WTC11 (cell line): ENCODE data around the gene STK31. TPM values are rescaled to one million over a fixed set of nuclear protein-coding genes. Genes with fewer than 3 reads are reported as not detected.
A peak's percentile ranks its signal among the peaks of the same experiment; 100 is the strongest.

Source experiments
- ATAC-seq: fragments of 200-7000 bp; cut with Tn5 transposase; 2 replicates; pipeline ENCODE4 v1.10.0; 2021; ENCODE audit warnings: mild to moderate bottlenecking, moderate library complexity
- CTCF ChIA-PET: fragments of 300-600 bp; sonication (Branson Sonifier 250); formaldehyde crosslinking; loops from one replicate; lab custom pipeline; 2021; ENCODE audit warnings: antibody characterized with exemption; lab: Charles Lee
- POLR2A ChIA-PET: fragments of 350-600 bp; sonication (Branson Sonifier 250); formaldehyde crosslinking; loops from one replicate; lab custom pipeline; 2021; ENCODE audit warnings: antibody characterized with exemption; lab: Charles Lee
- DNase-seq: peaks from one replicate; pipeline ENCODE4 v3.0.0; 2021; ENCODE audit warnings: low spot score
- H3K27ac Mint-ChIP-seq: 2 replicates; pipeline ENCODE4 v1.8.0; 2021; ENCODE audit warnings: mixed read lengths
- H3K27me3 Mint-ChIP-seq: 2 replicates; pipeline ENCODE4 v1.8.0; 2021; ENCODE audit warnings: low read depth, mild to moderate bottlenecking, moderate library complexity, mixed read lengths
- H3K36me3 Mint-ChIP-seq: 2 replicates; pipeline ENCODE4 v1.8.0; 2021; ENCODE audit warnings: mixed read lengths
- H3K4me1 Mint-ChIP-seq: 2 replicates; pipeline ENCODE4 v1.8.0; 2022; ENCODE audit warnings: mixed read lengths
- H3K4me3 Mint-ChIP-seq: 2 replicates; pipeline ENCODE4 v1.8.0; 2021; ENCODE audit warnings: mild to moderate bottlenecking, moderate library complexity, mixed read lengths
- H3K9me3 Mint-ChIP-seq: 2 replicates; pipeline ENCODE4 v1.8.0; 2021; ENCODE audit warnings: mixed read lengths
- CTCF ChIP-seq: fragments of 200-600 bp; IDR thresholded peaks from 2 replicates; pipeline ENCODE4 v1.8.0; 2022; ENCODE audit warnings: antibody characterized with exemption
- FOXK1 ChIP-seq: sonication (generic); formaldehyde crosslinking; IDR thresholded peaks from 2 replicates; pipeline ENCODE4 v1.8.0; 2022; ENCODE audit warnings: mild to moderate bottlenecking, moderate library complexity, missing genetic modification reagents
- MYBL2 ChIP-seq: sonication (generic); formaldehyde crosslinking; IDR thresholded peaks from 2 replicates; pipeline ENCODE4 v1.8.1; 2023; ENCODE audit warnings: mild to moderate bottlenecking, moderate library complexity, missing genetic modification reagents
- RORB ChIP-seq: fragments of 250-450 bp; sonication (Bioruptor Pico); IDR thresholded peaks from 2 replicates; pipeline ENCODE4 v1.9.0; 2021; ENCODE audit warnings: mild to moderate bottlenecking
- SOX15 ChIP-seq: fragments of 250-450 bp; sonication (Bioruptor Pico); IDR thresholded peaks from 2 replicates; pipeline ENCODE4 v1.9.0; 2021; ENCODE audit warnings: mild to moderate bottlenecking
- ZNF121 ChIP-seq: sonication (generic); formaldehyde crosslinking; IDR thresholded peaks from 2 replicates; pipeline ENCODE4 v1.8.0; 2023; ENCODE audit warnings: missing genetic modification reagents
- ZNF138 ChIP-seq: sonication (generic); formaldehyde crosslinking; conservative IDR thresholded peaks from 2 replicates; pipeline ENCODE4 v1.8.1; 2022; ENCODE audit warnings: mild to moderate bottlenecking, moderate library complexity, missing genetic modification reagents
- total RNA-seq: library from RNA; stranded (reverse); gene quantifications from 3 replicates; pipeline ENCODE4 v1.2.3, GENCODE V29; 2021
- TF ChIP-seq, protein P1 (sequence below): sonication (generic); formaldehyde crosslinking; conservative IDR thresholded peaks from 2 replicates; pipeline ENCODE4 v1.8.1; 2023; ENCODE audit warnings: mild to moderate bottlenecking, low read depth, missing genetic modification reagents, moderate library complexity
- TF ChIP-seq, protein P2 (sequence below): sonication (generic); formaldehyde crosslinking; IDR thresholded peaks from 2 replicates; pipeline ENCODE4 v1.8.0; 2022; ENCODE audit warnings: missing genetic modification reagents
- TF ChIP-seq, protein P3 (sequence below): fragments of 250-450 bp; sonication (Bioruptor Pico); IDR thresholded peaks from 2 replicates; pipeline ENCODE4 v2.1.2; 2022; ENCODE audit warnings: mild to moderate bottlenecking, moderate library complexity

The STK31 gene
- total RNA-seq, 1 experiment from 2014 or later: 0.42 TPM

DNA sequence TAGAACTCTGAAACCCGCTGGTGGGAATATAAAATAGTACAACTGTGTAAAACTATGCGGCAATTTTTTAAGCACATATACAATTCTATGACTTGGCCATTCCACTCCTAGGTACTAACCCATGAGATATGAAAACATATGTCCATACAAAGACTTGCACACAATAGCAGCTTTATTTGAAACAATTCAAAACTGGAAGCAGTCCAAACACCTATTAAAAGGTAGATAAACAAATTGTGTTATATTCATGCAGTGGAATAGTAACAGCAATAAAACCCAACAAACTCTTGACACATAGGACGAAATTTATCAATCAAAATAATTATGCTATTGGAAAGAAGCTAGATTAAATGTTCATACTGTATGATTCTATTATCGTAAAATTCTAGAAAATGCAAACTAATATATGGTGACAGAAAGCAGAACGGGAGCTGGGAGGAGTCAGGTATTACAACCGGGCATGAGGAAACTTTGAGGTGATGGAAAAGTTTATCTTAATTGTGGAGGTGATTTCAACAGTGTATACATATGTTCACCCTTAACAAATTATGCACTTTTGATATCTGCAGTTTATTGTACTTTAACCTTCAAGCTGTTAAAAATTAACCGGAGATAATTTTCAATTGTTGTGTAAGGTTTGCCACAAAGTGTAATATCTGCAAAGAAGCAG, 803 bp upstream of the STK31 start:
- DNase-seq: no peak
- TF ChIP-seq, protein P1, sequence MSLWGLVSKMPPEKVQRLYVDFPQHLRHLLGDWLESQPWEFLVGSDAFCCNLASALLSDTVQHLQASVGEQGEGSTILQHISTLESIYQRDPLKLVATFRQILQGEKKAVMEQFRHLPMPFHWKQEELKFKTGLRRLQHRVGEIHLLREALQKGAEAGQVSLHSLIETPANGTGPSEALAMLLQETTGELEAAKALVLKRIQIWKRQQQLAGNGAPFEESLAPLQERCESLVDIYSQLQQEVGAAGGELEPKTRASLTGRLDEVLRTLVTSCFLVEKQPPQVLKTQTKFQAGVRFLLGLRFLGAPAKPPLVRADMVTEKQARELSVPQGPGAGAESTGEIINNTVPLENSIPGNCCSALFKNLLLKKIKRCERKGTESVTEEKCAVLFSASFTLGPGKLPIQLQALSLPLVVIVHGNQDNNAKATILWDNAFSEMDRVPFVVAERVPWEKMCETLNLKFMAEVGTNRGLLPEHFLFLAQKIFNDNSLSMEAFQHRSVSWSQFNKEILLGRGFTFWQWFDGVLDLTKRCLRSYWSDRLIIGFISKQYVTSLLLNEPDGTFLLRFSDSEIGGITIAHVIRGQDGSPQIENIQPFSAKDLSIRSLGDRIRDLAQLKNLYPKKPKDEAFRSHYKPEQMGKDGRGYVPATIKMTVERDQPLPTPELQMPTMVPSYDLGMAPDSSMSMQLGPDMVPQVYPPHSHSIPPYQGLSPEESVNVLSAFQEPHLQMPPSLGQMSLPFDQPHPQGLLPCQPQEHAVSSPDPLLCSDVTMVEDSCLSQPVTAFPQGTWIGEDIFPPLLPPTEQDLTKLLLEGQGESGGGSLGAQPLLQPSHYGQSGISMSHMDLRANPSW (CRISPR knock-in tag): no peak
- TF ChIP-seq MYBL2: no peak
- TF ChIP-seq, protein P2, sequence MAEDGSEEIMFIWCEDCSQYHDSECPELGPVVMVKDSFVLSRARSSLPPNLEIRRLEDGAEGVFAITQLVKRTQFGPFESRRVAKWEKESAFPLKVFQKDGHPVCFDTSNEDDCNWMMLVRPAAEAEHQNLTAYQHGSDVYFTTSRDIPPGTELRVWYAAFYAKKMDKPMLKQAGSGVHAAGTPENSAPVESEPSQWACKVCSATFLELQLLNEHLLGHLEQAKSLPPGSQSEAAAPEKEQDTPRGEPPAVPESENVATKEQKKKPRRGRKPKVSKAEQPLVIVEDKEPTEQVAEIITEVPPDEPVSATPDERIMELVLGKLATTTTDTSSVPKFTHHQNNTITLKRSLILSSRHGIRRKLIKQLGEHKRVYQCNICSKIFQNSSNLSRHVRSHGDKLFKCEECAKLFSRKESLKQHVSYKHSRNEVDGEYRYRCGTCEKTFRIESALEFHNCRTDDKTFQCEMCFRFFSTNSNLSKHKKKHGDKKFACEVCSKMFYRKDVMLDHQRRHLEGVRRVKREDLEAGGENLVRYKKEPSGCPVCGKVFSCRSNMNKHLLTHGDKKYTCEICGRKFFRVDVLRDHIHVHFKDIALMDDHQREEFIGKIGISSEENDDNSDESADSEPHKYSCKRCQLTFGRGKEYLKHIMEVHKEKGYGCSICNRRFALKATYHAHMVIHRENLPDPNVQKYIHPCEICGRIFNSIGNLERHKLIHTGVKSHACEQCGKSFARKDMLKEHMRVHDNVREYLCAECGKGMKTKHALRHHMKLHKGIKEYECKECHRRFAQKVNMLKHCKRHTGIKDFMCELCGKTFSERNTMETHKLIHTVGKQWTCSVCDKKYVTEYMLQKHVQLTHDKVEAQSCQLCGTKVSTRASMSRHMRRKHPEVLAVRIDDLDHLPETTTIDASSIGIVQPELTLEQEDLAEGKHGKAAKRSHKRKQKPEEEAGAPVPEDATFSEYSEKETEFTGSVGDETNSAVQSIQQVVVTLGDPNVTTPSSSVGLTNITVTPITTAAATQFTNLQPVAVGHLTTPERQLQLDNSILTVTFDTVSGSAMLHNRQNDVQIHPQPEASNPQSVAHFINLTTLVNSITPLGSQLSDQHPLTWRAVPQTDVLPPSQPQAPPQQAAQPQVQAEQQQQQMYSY (CRISPR knock-in tag): no peak
- TF ChIP-seq ZNF121: no peak
- TF ChIP-seq, protein P3, sequence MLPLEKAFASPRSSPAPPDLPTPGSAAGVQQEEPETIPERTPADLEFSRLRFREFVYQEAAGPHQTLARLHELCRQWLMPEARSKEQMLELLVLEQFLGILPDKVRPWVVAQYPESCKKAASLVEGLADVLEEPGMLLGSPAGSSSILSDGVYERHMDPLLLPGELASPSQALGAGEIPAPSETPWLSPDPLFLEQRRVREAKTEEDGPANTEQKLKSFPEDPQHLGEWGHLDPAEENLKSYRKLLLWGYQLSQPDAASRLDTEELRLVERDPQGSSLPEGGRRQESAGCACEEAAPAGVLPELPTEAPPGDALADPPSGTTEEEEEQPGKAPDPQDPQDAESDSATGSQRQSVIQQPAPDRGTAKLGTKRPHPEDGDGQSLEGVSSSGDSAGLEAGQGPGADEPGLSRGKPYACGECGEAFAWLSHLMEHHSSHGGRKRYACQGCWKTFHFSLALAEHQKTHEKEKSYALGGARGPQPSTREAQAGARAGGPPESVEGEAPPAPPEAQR (CRISPR knock-in tag): no peak
- no peak for TF ChIP-seq ZNF138 (CRISPR knock-in tag)
- TF ChIP-seq SOX15 (CRISPR knock-in tag): no peak
- no peak for TF ChIP-seq FOXK1 (CRISPR knock-in tag)
- TF ChIP-seq, all 79 proteins: peak for 0
- peaks cover 6% of the 10 kb centered on the region; the same call in 1 of the 2 replicates for H3K27me3 Mint-ChIP-seq
- ATAC-seq: no peak
- no peaks in the 10 kb centered on the region for H3K4me1 Mint-ChIP-seq
- no peak overlapping the region for H3K27ac Mint-ChIP-seq
- ChIA-PET POLR2A (no interaction called here), CTCF (interaction anchor here (1.4 to 5.0 kb wide), 4 partner anchors 12 to 162 kb away, joined by 6 to 30 read pairs (median 17); no protein-coding TSS in a partner anchor)
- H3K4me3 Mint-ChIP-seq: no peak overlapping the region
- peaks cover 30% of the 10 kb centered on the region for H3K9me3 Mint-ChIP-seq
- peaks cover 24% of the 10 kb centered on the region for H3K36me3 Mint-ChIP-seq

DNA sequence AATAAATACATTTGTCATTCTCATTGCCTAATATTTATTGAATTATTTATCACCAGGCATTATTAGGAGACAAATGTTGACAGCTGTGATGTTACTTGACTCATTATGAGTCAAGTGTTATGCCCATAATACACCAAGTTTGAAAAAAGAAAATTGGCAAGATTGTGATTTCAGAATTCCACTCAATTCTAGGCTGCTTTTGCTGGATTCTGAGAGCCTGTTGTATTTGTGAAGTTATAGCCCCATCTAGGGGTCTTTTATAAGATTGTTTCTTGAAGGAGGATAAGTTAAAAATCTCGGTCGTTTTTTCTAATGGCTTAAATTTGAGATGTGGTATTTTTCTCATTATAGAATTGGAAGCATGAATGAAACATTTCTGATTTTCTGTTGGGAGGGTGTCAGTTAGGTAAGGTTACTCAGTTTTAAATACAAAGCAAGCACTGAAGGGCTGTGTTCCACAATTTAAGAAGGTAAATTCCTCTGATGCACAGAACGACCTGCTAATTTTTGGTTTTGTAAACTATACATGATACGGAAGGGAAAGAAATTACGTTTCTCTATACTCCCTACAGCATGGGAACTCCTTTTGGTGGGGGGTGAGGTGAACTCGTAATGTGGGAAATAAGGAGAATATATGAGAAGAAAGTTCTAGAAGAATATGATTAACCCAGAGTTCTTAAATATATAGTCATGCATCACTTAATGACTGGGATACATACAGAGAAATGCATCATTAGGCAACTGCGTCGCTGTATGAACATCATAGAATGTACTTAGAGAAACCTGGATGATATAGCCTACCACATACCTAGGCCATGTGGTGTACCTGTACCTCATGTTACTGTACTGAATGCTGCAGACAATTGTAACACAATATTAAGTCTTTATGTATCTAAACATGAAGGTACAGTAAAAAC, 2.6 kb downstream of the STK31 start:
- ChIA-PET CTCF (interaction anchor here (1.0 to 3.5 kb wide), 5 partner anchors 16 to 166 kb away, joined by 3 to 30 read pairs (median 9); no protein-coding TSS in a partner anchor), POLR2A (no interaction called here)
- DNase-seq (no peak), ATAC-seq (no peak)
- H3K27me3 Mint-ChIP-seq: peaks cover 5% of the 10 kb centered on the region; the same call in 1 of the 2 replicates
- no peak overlapping the region for H3K4me3 Mint-ChIP-seq
- H3K27ac Mint-ChIP-seq: no peak overlapping the region
- no peaks in the 10 kb centered on the region for H3K4me1 Mint-ChIP-seq
- peak; percentile 35 for TF ChIP-seq CTCF
- TF ChIP-seq RORB (CRISPR knock-in tag): no peak
- TF ChIP-seq, all 79 proteins: peak for 1
- H3K36me3 Mint-ChIP-seq: no peaks in the 10 kb centered on the region
- H3K9me3 Mint-ChIP-seq: no peaks in the 10 kb centered on the region
